Kidney epithelial cell (primary cell): ENCODE data around the gene HARBI1. TPM values are rescaled to one million over a fixed set of nuclear protein-coding genes. Genes with fewer than 3 reads are reported as not detected.

Source experiments
- DNase-seq: peaks from one replicate; pipeline ENCODE4 v3.0.0-alpha.2; 2010; ENCODE audit warnings: low read depth
- H3K27me3 ChIP-seq: 2 replicates; pipeline ENCODE4 v1.6.0; 2011; ENCODE audit warnings: low read length; ENCODE audit not compliant: control insufficient read depth, insufficient read depth
- H3K36me3 ChIP-seq: 2 replicates; pipeline ENCODE4 v1.5.1; 2011; ENCODE audit warnings: low read length; ENCODE audit not compliant: control insufficient read depth, insufficient read depth
- H3K4me3 ChIP-seq: 2 replicates; pipeline ENCODE4 v1.5.1; 2011; ENCODE audit warnings: low read depth, mild to moderate bottlenecking, control low read depth, low read length
- CTCF ChIP-seq: IDR thresholded peaks from 2 replicates; pipeline ENCODE4 v1.5.1; 2011; ENCODE audit warnings: mild to moderate bottlenecking, moderate library complexity, low read length, control low read depth, inconsistent platforms; ENCODE audit not compliant: insufficient read depth, poor library complexity, severe bottlenecking
- total RNA-seq: library from RNA; depleted of rRNA; stranded (reverse); fragments of >200 nt; gene quantifications from 2 replicates; pipeline ENCODE4 v1.2.3, GENCODE V29; 2015

Gene HARBI1
- total RNA-seq, 1 donor from 2014 or later, result 8.0 TPM

DNA sequence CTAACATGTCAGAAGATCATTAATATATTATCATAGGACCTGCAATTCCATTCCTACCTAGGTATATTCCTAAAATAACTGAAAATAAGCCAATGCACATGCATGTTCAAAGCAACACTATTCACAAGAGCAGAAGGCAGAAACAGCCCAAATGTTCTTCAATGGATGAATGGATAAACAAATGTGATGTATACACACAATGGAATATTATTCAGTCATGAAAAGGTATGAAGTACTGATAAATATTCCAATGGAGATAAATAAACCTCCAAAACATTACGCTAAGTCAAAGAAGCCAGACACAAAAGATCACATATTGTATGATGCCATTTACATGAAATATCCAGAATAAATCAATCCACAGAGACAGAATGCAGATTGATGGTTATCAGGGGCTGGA lies 40.0 kb downstream of the HARBI1 start:
- H3K27me3 ChIP-seq, result no peaks in the 10 kb centered on the region
- no peak for TF ChIP-seq CTCF
- no peak overlapping the region for H3K4me3 ChIP-seq
- H3K36me3 ChIP-seq, result no peaks in the 10 kb centered on the region
- no peak for DNase-seq

DNA sequence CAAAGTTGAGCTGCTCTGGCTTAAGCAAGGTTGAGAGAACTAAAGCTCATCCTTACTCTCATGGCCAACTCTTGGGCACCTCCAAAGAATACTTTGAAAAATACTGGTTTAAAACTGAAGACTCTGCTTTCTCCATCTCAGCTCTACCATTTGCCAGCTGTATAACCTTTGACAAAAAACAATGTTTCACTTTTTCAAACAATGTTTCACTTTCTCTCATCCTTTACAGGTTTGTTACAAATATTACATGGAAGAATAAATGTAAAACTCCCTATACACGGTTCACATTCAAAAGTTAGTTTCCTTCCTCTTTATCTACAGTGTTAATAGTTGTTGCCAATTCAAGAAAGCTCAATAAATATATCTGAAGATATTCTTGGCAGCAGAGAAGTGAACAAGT lies 42.4 kb downstream of the HARBI1 start:
- Histone ChIP-seq H3K4me3 (no peak overlapping the region), H3K36me3 (no peaks in the 10 kb centered on the region), H3K27me3 (no peaks in the 10 kb centered on the region)
- DNase-seq, result no peak
- no peak for TF ChIP-seq CTCF

DNA sequence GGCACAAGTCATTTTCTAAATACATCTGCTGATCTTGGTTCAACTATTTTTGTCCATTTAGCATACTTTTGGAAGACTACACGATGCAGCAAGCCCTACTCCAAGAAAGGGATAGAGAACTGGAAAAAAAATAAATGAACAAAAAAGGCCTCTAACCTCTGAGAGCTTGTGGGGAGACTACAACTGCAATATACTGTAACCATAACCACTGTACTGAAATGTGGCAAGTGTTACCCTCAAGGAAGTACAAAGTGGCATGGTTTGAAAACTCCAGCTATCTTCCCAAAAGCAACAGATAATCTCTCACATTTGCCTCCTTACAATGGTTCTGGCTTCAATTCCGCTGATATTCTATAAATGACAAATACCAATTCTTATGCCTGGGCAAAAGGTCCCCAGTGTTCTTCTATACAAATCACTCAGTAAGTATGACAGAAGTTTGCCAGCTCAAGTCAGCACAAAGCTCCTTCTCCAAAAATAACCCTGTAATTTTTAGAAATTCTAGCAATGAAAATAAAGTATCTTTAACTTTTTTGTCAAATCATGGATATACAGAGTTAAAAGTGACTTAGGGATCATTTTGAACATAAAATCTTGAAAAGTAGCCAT lies 46.1 kb downstream of the HARBI1 start:
- TF ChIP-seq CTCF, result no peak
- no peak for DNase-seq
- Histone ChIP-seq H3K27me3 (no peaks in the 10 kb centered on the region), H3K4me3 (no peak overlapping the region), H3K36me3 (no peaks in the 10 kb centered on the region)

GRCh38 chr11:46565232-46565840 lies 51.7 kb downstream of the HARBI1 start:
- no peak for TF ChIP-seq CTCF
- Histone ChIP-seq H3K36me3 (no peaks in the 10 kb centered on the region), H3K27me3 (no peaks in the 10 kb centered on the region), H3K4me3 (no peak overlapping the region)
- no peak for DNase-seq

DNA sequence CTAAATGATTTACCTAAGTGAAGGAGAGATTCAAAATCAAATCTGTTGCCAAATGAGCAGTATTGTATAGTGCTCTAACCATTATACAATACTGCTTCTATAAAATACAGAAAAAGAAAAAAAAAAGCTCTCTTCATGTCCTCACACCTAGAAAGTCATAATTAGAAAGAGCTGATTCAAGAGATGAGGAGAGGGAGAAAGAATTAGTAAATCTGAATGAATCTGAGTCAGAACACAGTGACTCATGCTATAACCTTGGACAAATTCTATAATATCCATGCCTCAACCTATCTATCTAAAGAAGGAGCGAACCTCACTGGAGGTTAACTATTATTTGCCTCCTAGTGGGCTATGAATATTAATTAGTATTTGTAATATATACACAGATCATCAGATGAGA lies 52.6 kb downstream of the HARBI1 start:
- DNase-seq, result no peak
- no peaks in the 10 kb centered on the region for H3K36me3 ChIP-seq
- no peaks in the 10 kb centered on the region for H3K27me3 ChIP-seq
- TF ChIP-seq CTCF, result no peak
- H3K4me3 ChIP-seq, result no peak overlapping the region

DNA sequence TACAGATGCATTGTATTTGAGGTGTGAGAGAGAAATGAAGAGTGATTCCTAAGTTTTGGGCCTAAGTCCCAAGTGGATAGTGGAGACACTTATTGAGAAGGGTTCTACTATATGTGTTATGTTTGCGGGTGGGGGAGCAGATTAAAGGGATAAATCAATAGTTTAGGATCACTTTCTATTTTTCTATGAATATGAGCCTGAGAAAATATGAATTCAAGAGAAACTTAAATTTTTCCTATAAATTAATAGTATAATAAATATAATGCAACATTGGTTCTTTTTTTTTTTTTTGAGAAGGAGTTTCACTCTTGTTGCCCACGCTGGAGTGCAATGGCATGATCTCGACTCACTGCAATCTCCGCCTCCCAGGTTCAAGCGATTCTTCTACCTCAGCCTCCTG lies 54.5 kb downstream of the HARBI1 start:
- Histone ChIP-seq H3K36me3 (no peaks in the 10 kb centered on the region), H3K4me3 (no peak overlapping the region), H3K27me3 (no peaks in the 10 kb centered on the region)
- no peak for DNase-seq
- no peak for TF ChIP-seq CTCF
